Stimulated activated CD8-positive, alpha-beta memory T cell treated with anti-CD3 and anti-CD28 coated beads, Interleukin-4, amount 100 ng/mL, for 48 hours (primary cell): ENCODE measurements around the gene NOX1.
A peak's percentile ranks its signal among the peaks of the same experiment; 100 is the strongest.

Experiments
- DNase-seq: peaks from one replicate; pipeline ENCODE4 v3.0.0-alpha.2; 2020

NOX1 gene

GRCh38 chrX:100874325-100874724, at the start of gene NOX1:
Gene NOX1 (minus strand): TSS chrX:100874359. CDS start chrX:100874139, 220 bp downstream.
- no peak for DNase-seq

- DNase-seq, result no peak
Observed at GRCh38 chrX:100915562-100915961, 41.4 kb upstream of the NOX1 start.

GRCh38 chrX:100913111-100913510, 39.0 kb upstream of the NOX1 start:
- DNase-seq, result no peak

- no peak for DNase-seq
Observed at GRCh38 chrX:100911731-100912130, 37.6 kb upstream of the NOX1 start.

GRCh38 chrX:100905620-100906019, 31.5 kb upstream of the NOX1 start:
- DNase-seq, result no peak

GRCh38 chrX:100904433-100904832, 30.3 kb upstream of the NOX1 start:
- DNase-seq, result no peak

- DNase-seq, result peak; percentile 23
Observed at GRCh38 chrX:100895365-100896075, 21.4 kb upstream of the NOX1 start.

GRCh38 chrX:100883654-100884053, 9.5 kb upstream of the NOX1 start:
- no peak for DNase-seq

- DNase-seq, result no peak
Observed at GRCh38 chrX:100880368-100880767, 6.2 kb upstream of the NOX1 start.

- no peak for DNase-seq
Observed at GRCh38 chrX:100871594-100872560, 2.3 kb downstream of the NOX1 start.

- no peak for DNase-seq
Observed at GRCh38 chrX:100870527-100870926, 3.6 kb downstream of the NOX1 start.

GRCh38 chrX:100868273-100868672, 5.9 kb downstream of the NOX1 start:
- no peak for DNase-seq

- no peak for DNase-seq
Observed at GRCh38 chrX:100864657-100865391, 9.3 kb downstream of the NOX1 start.

- no peak for DNase-seq
Observed at GRCh38 chrX:100863326-100863864, 10.8 kb downstream of the NOX1 start.

- DNase-seq, result no peak
Observed at GRCh38 chrX:100852810-100853209, 21.3 kb downstream of the NOX1 start.

GRCh38 chrX:100850317-100850716, 23.8 kb downstream of the NOX1 start:
- no peak for DNase-seq

GRCh38 chrX:100831219-100831946, 42.8 kb downstream of the NOX1 start:
- no peak for DNase-seq

GRCh38 chrX:100830547-100830946, 43.6 kb downstream of the NOX1 start:
- DNase-seq, result no peak

- no peak for DNase-seq
Observed at GRCh38 chrX:100830143-100830542, 44.0 kb downstream of the NOX1 start.

GRCh38 chrX:100829730-100830129, 44.4 kb downstream of the NOX1 start:
- DNase-seq, result peak; percentile 25

- peak; percentile 79 for DNase-seq
Observed at GRCh38 chrX:100819837-100820666, 54.1 kb downstream of the NOX1 start, which contains the start of gene CSTF2. Gene CSTF2 (plus strand): TSS chrX:100820391. CDS start chrX:100820417, 26 bp downstream.
